HepG2 (cell line): ENCODE results near the gene RPL19. TPM values are rescaled to one million over a fixed set of nuclear protein-coding genes. Genes with fewer than 3 reads are reported as not detected.

ENCODE experiments used
- ATAC-seq: fragments of 200-7000 bp; cut with Tn5 transposase; 3 replicates; pipeline ENCODE4 v1.9.1; 2020; ENCODE audit warnings: mild to moderate bottlenecking, moderate library complexity
- BruUV-seq: library from RNA; stranded (reverse); fragments of 400-500 nt; replicated peaks from 2 replicates; lab custom pipeline; 2021; lab: Mats Ljungman, UMichigan
- CTCF ChIA-PET: fragments of 300-600 bp; formaldehyde crosslinking; extraction: SDS; loops from one replicate; lab custom pipeline; 2021; ENCODE audit warnings: low total read pairs, inconsistent platforms, low intra/inter-chr PET ratio; lab: Yijun Ruan, JAX
- POLR2A ChIA-PET: fragments of 350-600 bp; sonication (Branson Sonifier 250); formaldehyde crosslinking; loops from one replicate; lab custom pipeline; 2020; ENCODE audit warnings: antibody characterized with exemption, inconsistent platforms; lab: Yijun Ruan, JAX
- DNase-seq: peaks from one replicate; pipeline ENCODE4 v3.0.0-alpha.2; 2015; ENCODE audit warnings: low spot score
- FAIRE-seq: peaks from 3 replicates; lab custom pipeline; 2011; peaks lifted over from hg19 to GRCh38; lab: Jason Lieb, UNC
- H2AFZ ChIP-seq: one replicate; pipeline ENCODE4 v1.6.1; 2011; ENCODE audit warnings: low read length, inconsistent platforms
- H3K27ac ChIP-seq: fragments of 300-600 bp; 3 replicates; pipeline ENCODE4 v1.8.0; 2011; ENCODE audit warnings: mixed run types, mild to moderate bottlenecking, mixed read lengths, low read length, inconsistent platforms; ENCODE audit not compliant: insufficient read depth; ENCODE audit errors: extremely low read length
- H3K27me3 ChIP-seq, 2 experiments: fragments of 200-600 bp in 1 of 2; 2 replicates in 1 of 2; 3 replicates in 1 of 2; pipeline versions ENCODE4 v1.6.0 to v1.8.0; 2011; ENCODE audit warnings: low read length in 2 of 2, mild to moderate bottlenecking in 2 of 2, moderate library complexity in 2 of 2, inconsistent platforms in 1 of 2; ENCODE audit not compliant: insufficient read depth in 2 of 2, control insufficient read depth in 1 of 2
- H3K36me3 ChIP-seq, 2 experiments: fragments of 200-600 bp in 1 of 2; replicated peaks in 1 of 2; 2 replicates in 1 of 2; 3 replicates in 1 of 2; pipeline versions ENCODE4 v1.5.1 to v1.8.0; 2011; ENCODE audit warnings: low read length in 2 of 2, inconsistent platforms in 1 of 2; ENCODE audit not compliant: insufficient read depth in 2 of 2, control insufficient read depth in 1 of 2
- H3K4me1 ChIP-seq: 2 replicates; pipeline ENCODE4 v1.5.1; 2012; ENCODE audit warnings: low read length, inconsistent platforms; ENCODE audit not compliant: insufficient read depth
- H3K4me2 ChIP-seq: 2 replicates; pipeline ENCODE4 v1.6.0; 2011; ENCODE audit warnings: low read depth, low read length, inconsistent platforms
- H3K4me3 ChIP-seq, 3 experiments: fragments of 200-600 bp in 1 of 3; sonication (generic), shearing (Covaris generic) in 1 of 3; replicated peaks in 1 of 3; 2 replicates each; pipeline ENCODE4 v1.5.1; 2011 to 2016; ENCODE audit warnings: low read length in 3 of 3, inconsistent platforms in 2 of 3, low read depth in 2 of 3, mild to moderate bottlenecking in 2 of 3, control low read depth in 1 of 3, mixed read lengths in 1 of 3; ENCODE audit not compliant: insufficient read depth in 1 of 3
- H3K79me2 ChIP-seq: one replicate; pipeline ENCODE4 v1.6.1; 2011; ENCODE audit warnings: low read length, inconsistent platforms; ENCODE audit not compliant: insufficient read depth
- H3K9ac ChIP-seq: 2 replicates; pipeline ENCODE4 v1.6.0; 2011; ENCODE audit warnings: mild to moderate bottlenecking, low read depth, low read length, inconsistent platforms; ENCODE audit not compliant: insufficient read depth
- H3K9me3 ChIP-seq: 2 replicates; pipeline ENCODE4 v1.5.1; 2012; ENCODE audit warnings: mild to moderate bottlenecking, low read length
- H4K20me1 ChIP-seq: 2 replicates; pipeline ENCODE4 v1.6.0; 2011; ENCODE audit warnings: inconsistent platforms, mild to moderate bottlenecking, low read length, moderate library complexity; ENCODE audit not compliant: insufficient read depth
- FOSL1 ChIP-seq: sonication (generic); formaldehyde crosslinking; IDR thresholded peaks from 2 replicates; pipeline ENCODE4 v1.9.0; 2021; ENCODE audit warnings: missing genetic modification reagents, borderline replicate concordance
- HBP1 ChIP-seq: IDR thresholded peaks from 2 replicates; pipeline ENCODE4 v1.6.1; 2016; ENCODE audit warnings: low read depth, control low read depth
- KDM5A ChIP-seq: fragments of 200-600 bp; sonication (generic); IDR thresholded peaks from 2 replicates; pipeline ENCODE4 v1.7.0; 2018; ENCODE audit warnings: antibody characterized with exemption, mild to moderate bottlenecking, low read length, borderline replicate concordance
- PHF21A ChIP-seq: sonication (generic); formaldehyde crosslinking; IDR thresholded peaks from 2 replicates; pipeline ENCODE4 v1.5.0; 2020; ENCODE audit warnings: mild to moderate bottlenecking, missing genetic modification reagents
- RFX5 ChIP-seq: IDR thresholded peaks from 2 replicates; pipeline ENCODE4 v1.6.1; 2011; ENCODE audit warnings: low read depth, low read length, improper control_type of control experiment
- SOX13 ChIP-seq, 3 experiments: fragments of 450-650 bp in 1 of 3; sonication (generic) in 1 of 3; formaldehyde crosslinking in 1 of 3; IDR thresholded peaks in 2 of 3; conservative IDR thresholded peaks in 1 of 3; 2 replicates each; pipeline versions ENCODE4 v1.5.0 to v1.6.1; 2016 to 2020; ENCODE audit warnings: antibody characterized with exemption in 1 of 3, mild to moderate bottlenecking in 1 of 3, missing compliant biosample characterization in 1 of 3, missing genetic modification reagents in 1 of 3, moderate library complexity in 1 of 3
- SP5 ChIP-seq: IDR thresholded peaks from 2 replicates; pipeline ENCODE4 v1.6.1; 2016; ENCODE audit warnings: low read depth, borderline replicate concordance
- XBP1 ChIP-seq: sonication (generic); formaldehyde crosslinking; IDR thresholded peaks from 2 replicates; pipeline ENCODE4 v1.5.0; 2020; ENCODE audit warnings: missing genetic modification reagents
- ZBTB33 ChIP-seq: sonication (generic); formaldehyde crosslinking; IDR thresholded peaks from 2 replicates; pipeline ENCODE4 v1.4.0; 2020; ENCODE audit warnings: missing genetic modification reagents
- ZFY ChIP-seq: sonication (generic); formaldehyde crosslinking; IDR thresholded peaks from 2 replicates; pipeline ENCODE4 v1.4.0; 2020; ENCODE audit warnings: missing genetic modification reagents
- ZNF143 ChIP-seq: sonication (generic); formaldehyde crosslinking; IDR thresholded peaks from 2 replicates; pipeline ENCODE4 v1.4.0; 2020; ENCODE audit warnings: missing genetic modification reagents
- ZNF30 ChIP-seq: sonication (generic); formaldehyde crosslinking; IDR thresholded peaks from 2 replicates; pipeline ENCODE4 v1.5.0; 2020; ENCODE audit warnings: mild to moderate bottlenecking, missing genetic modification reagents
- ZNF335 ChIP-seq: sonication (generic); formaldehyde crosslinking; IDR thresholded peaks from 2 replicates; pipeline ENCODE4 v1.4.0; 2020; ENCODE audit warnings: missing genetic modification reagents
- WGBS: methylation state at CpG from one replicate; pipeline ENCODE4 v1.1.6; 2017; ENCODE audit warnings: low lambda C conversion rate; 5-methylcytosine and 5-hydroxymethylcytosine counted together
- in situ Hi-C: cut with HindIII; loops from 2 replicates; pipeline ENCODE4 v1.10.0; 2017; ENCODE audit warnings: low pct_unique_long_range_greater_than_20kb; ENCODE audit not compliant: extremely low pct_ligation_motif_present
- intact Hi-C: fragments of 100-400 bp; cut with micrococcal nuclease; formaldehyde crosslinking; loops from one replicate; pipeline ENCODE4 v1.10.0; 2022; ENCODE audit not compliant: unreplicated experiment
- polyA plus RNA-seq, 8 experiments: library from polyadenylated mRNA; depleted of rRNA in 3 of 8; stranded (reverse) in 7 of 8; unstranded in 1 of 8; fragments of >200 nt; fragmentation: Illumina TruSeq in 4 of 8; extraction: Trizol in 4 of 8; gene quantifications; 2 replicates each; pipeline versions ENCODE4 v1.2.1 to v1.2.3, GENCODE V29; 2011 to 2016; ENCODE audit warnings: low read depth in 4 of 8, missing spikeins in 1 of 8, mixed read lengths in 1 of 8; ENCODE audit not compliant: insufficient read depth in 1 of 8
- total RNA-seq, 5 experiments: library from RNA; depleted of rRNA; stranded (reverse); fragments of >200 nt; fragmentation: Illumina TruSeq; extraction: Trizol; gene quantifications; 2 replicates each; pipeline ENCODE4 v1.2.3, GENCODE V29; 2016; ENCODE audit warnings: low read depth in 1 of 5
- TF ChIP-seq, protein P1 (sequence below): sonication (generic); formaldehyde crosslinking; conservative IDR thresholded peaks from 2 replicates; pipeline ENCODE4 v1.5.0; 2020; ENCODE audit warnings: missing genetic modification reagents
- TF ChIP-seq, protein P2 (sequence below): sonication (generic); formaldehyde crosslinking; IDR thresholded peaks from 2 replicates; pipeline ENCODE4 v1.5.1; 2020; ENCODE audit warnings: missing genetic modification reagents, mild to moderate bottlenecking, borderline replicate concordance
- TF ChIP-seq, protein P3 (sequence below): sonication (generic); formaldehyde crosslinking; IDR thresholded peaks from 2 replicates; pipeline ENCODE4 v1.4.0; 2020; ENCODE audit warnings: missing genetic modification reagents, mild to moderate bottlenecking, borderline replicate concordance

RPL19 gene
- total and polyA plus RNA-seq, 2 of the 13 experiments (the other 11 are each of a cell fraction or from before 2014, with no cell fraction given): 2,522 to 2,768 TPM

DNA sequence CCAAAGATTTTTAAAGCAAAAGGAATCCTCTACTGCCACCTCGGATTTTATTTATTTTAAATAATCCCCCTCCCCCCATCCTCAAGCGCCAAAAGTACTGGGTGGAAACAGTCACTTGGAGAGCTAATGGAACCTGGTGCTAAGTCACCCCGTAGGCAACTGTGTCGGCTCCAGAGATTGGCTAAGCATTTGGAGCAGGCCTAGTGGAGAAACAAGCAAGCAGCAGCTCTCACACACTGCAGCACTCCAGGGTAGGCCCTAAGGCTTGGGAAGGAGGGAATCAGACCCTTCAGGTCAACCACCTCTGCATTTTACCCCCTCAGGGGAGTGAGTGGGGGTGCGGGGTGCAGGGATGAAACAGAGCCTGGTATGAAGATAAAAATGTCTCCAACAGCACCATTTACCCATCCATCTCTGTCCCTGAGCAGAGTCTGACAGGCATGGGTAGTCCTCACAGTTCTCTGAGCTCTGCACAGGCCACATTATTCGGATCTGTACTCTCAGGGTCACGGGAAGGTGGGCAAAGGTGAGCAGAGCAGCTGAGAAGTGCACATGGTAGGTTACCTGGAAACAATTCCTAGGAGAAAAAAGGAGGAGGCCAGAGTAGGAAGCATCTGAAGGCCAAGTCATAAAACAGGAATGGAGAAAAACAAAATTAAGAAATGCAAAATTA, 52.8 kb downstream of the RPL19 start:
- Histone ChIP-seq H3K36me3 (peaks cover under 1 to 1% of the 10 kb centered on the region in 2 experiments; a peak in 2 of 5 replicates), H4K20me1 (no peaks in the 10 kb centered on the region), H3K4me3 (no peak overlapping the region), H3K9ac (no peak overlapping the region), H3K27ac (no peak overlapping the region), H3K9me3 (no peaks in the 10 kb centered on the region), H3K79me2 (no peaks in the 10 kb centered on the region), H3K27me3 (no peaks in the 10 kb centered on the region), H3K4me2 (no peak overlapping the region), H2AFZ (no peak overlapping the region), H3K4me1 (peaks cover 27% of the 10 kb centered on the region)
- ATAC-seq (0 out of 3 replicates have a peak, but pooled peaks have one; percentile 19), DNase-seq (no peak), FAIRE-seq (no peak)
- CTCF ChIA-PET: no interaction called here
- POLR2A ChIA-PET: interaction anchor here (1.0 kb wide), 1 partner anchor 53 kb away, joined by 3 read pairs; the partner anchor contains the start of gene RPL19
- BruUV-seq: no TSS peak
- 92% methylated on average over 7 of the region's 7 CpGs for WGBS
- in situ Hi-C loops: no loop called here
- intact Hi-C loops: no loop called here
- no peak for TF ChIP-seq SOX13 (IDR thresholded peaks at IDR 0.05)
- no peak for TF ChIP-seq SOX13 (CRISPR knock-in tag; conservative IDR thresholded peaks at IDR 0.05 in 1 of 2, IDR thresholded peaks at IDR 0.05 in 1 of 2)
- TF ChIP-seq ZFY (CRISPR knock-in tag): no peak
- no peak for TF ChIP-seq ZNF335 (CRISPR knock-in tag)
- no peak for TF ChIP-seq ZNF30 (CRISPR knock-in tag)
- TF ChIP-seq FOSL1 (CRISPR knock-in tag): no peak
- TF ChIP-seq PHF21A (CRISPR knock-in tag): no peak
- no peak for TF ChIP-seq SP5 (CRISPR knock-in tag)
- no peak for TF ChIP-seq XBP1 (CRISPR knock-in tag)
- TF ChIP-seq, protein P1, sequence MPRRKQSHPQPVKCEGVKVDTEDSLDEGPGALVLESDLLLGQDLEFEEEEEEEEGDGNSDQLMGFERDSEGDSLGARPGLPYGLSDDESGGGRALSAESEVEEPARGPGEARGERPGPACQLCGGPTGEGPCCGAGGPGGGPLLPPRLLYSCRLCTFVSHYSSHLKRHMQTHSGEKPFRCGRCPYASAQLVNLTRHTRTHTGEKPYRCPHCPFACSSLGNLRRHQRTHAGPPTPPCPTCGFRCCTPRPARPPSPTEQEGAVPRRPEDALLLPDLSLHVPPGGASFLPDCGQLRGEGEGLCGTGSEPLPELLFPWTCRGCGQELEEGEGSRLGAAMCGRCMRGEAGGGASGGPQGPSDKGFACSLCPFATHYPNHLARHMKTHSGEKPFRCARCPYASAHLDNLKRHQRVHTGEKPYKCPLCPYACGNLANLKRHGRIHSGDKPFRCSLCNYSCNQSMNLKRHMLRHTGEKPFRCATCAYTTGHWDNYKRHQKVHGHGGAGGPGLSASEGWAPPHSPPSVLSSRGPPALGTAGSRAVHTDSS (CRISPR knock-in tag): no peak
- no peak for TF ChIP-seq ZNF143 (CRISPR knock-in tag)
- TF ChIP-seq RFX5: no peak
- TF ChIP-seq, protein P2, sequence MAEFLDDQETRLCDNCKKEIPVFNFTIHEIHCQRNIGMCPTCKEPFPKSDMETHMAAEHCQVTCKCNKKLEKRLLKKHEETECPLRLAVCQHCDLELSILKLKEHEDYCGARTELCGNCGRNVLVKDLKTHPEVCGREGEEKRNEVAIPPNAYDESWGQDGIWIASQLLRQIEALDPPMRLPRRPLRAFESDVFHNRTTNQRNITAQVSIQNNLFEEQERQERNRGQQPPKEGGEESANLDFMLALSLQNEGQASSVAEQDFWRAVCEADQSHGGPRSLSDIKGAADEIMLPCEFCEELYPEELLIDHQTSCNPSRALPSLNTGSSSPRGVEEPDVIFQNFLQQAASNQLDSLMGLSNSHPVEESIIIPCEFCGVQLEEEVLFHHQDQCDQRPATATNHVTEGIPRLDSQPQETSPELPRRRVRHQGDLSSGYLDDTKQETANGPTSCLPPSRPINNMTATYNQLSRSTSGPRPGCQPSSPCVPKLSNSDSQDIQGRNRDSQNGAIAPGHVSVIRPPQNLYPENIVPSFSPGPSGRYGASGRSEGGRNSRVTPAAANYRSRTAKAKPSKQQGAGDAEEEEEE: no peak
- TF ChIP-seq, protein P3, sequence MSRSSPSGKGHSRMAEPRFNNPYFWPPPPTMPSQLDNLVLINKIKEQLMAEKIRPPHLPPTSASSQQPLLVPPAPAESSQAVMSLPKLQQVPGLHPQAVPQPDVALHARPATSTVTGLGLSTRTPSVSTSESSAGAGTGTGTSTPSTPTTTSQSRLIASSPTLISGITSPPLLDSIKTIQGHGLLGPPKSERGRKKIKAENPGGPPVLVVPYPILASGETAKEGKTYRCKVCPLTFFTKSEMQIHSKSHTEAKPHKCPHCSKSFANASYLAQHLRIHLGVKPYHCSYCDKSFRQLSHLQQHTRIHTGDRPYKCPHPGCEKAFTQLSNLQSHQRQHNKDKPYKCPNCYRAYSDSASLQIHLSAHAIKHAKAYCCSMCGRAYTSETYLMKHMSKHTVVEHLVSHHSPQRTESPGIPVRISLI: no peak
- TF ChIP-seq ZBTB33 (CRISPR knock-in tag): no peak
- no peak for TF ChIP-seq HBP1
- no peak for TF ChIP-seq KDM5A
